Midbrain (tissue), 1 donor: ENCODE measurements around the gene CLASP1.
"Not testable (repeated sequence)": the region's sequence is repeated elsewhere in the genome, so short reads cannot be mapped to it uniquely, and the experiment has no call there.

Experiments
- DNase-seq: peaks from one replicate; lab custom pipeline; 2025; lab: John Stamatoyannopoulos, UW

Gene CLASP1

GRCh38 chr2:121505005-121505404 lies 144.3 kb downstream of the CLASP1 start:
- no peak for DNase-seq

DNA sequence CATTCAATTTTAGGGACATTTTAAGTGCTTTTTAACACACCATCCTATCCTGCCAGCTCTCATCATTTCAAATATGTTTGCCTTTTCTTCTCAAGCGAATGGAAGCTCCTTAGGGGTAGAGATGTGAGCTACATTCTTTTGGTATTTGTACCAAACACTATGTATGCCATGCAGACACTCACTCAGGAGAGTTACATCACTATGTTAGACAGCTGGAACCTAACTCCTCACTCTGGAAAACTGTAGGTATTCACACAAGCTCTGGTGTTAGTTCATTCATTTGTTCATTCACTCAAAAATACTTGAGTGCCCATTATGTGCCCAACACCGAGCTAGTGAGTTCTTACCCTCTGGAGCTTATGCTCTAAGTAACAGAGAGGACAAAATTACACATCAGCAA lies 144.9 kb downstream of the CLASP1 start:
- no peak for DNase-seq

DNA sequence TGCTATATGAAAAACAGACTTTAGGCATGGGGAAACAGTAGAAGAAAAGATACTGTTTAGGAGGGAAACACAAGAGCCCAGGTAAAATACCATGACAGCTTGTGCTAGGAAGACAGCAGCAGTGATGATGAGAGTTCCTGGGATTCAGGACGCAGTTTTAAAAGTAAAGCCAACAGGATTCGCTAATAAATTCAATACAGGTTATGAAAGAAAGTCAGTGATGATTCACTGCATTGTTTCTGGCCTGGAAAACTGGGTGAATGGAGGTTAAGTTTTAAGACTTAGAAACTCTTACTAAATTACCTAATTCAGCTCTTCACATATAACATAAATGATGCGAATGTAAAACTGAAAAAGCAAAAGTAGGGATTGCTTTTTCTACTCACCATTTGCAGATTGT lies 146.5 kb downstream of the CLASP1 start:
- DNase-seq = no peak

DNA sequence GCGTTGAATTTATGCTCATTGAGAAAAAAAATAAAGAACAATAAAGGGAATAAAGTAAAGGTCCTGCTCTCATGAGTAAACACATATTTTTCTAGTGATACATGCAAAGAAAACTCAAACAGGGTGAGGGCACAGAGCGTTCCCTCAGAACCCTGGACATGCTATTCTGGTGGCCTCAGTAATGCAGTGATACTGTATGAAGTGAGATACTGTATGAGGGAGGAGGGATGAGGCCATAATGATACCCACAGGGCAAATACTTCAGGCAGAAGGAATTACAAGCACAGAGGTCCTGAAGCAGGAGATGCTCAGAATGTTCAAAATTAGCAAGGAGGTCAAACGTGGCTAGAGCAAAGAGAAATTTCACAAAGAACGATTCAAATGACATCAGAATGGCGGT lies 147.0 kb downstream of the CLASP1 start:
- no peak for DNase-seq

- DNase-seq = no peak
Observed at GRCh38 chr2:121501554-121501953, 147.7 kb downstream of the CLASP1 start.

GRCh38 chr2:121501031-121501430 lies 148.2 kb downstream of the CLASP1 start:
- DNase-seq = no peak

DNA sequence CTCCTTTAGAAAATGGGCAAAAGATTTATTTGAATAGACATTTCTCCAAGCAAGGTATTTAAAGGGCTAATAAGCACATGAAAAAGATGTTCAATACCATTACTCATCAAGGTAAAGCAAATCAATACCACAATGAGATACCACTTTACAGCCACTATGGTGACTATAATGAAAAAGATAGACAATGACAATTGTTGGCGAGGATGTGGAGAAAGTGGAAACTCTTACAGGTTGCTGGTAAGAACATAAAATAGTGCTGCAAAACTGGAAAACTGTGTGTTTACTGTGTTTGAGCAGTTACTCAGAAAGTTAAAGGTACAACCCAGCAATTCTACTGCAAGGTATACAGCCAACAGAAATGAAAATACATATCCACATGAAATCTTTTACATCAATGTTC lies 150.5 kb downstream of the CLASP1 start:
- no peak for DNase-seq

GRCh38 chr2:121492409-121492808 lies 156.9 kb downstream of the CLASP1 start:
- no peak for DNase-seq

DNA sequence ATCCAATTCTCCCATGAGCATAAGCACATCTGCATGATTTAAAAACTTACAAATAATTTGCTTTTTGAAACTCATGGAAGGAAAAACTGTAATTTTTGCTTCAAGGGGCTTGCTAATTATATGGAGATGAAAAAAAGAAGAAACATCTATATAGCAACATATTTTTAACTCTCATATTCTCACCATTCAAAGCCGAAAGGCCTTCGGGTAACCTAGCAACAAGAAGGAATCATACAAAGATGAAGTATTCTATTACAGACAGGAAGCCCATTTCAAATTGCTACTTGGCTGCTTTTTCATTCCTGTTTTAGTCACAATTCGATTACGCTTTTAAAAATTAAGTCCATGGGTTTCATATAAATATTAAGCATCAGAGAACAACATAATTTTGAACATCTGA lies 157.7 kb downstream of the CLASP1 start:
- no peak for DNase-seq

- DNase-seq = no peak
Observed at GRCh38 chr2:121490584-121491133, 158.6 kb downstream of the CLASP1 start.

DNA sequence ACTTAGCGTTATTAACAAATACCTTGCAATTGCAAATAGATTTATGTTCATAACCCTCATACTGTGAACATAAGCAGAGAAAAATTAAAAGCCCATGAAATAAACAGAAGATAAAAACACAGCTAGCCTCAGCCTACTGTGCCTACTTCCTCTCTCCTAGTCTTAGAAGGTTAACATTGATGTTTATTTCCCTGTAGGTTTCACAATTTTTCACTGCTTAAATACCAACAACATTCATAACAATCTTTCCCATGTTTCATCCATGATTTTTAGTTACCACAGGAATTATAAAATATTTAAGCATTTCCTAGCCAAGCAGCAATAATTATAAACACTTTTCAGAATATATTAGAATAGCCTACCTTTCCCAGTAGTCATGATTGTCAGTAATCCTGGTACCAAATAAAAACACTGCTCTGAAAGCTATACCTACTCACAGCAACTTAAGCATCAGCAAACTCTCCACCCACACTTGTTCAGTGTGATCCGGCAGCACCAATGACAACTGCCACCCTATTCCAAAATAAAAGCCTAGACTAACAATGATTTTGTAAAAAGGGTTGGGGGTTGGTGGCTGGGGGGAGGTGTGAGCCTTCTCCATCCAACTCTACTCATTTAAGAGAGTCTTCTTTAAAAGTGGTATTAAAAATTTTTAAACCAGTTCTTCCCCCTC lies 159.2 kb downstream of the CLASP1 start:
- peak; percentile 22 for DNase-seq

- no peak for DNase-seq
Observed at GRCh38 chr2:121489284-121489683, 160.0 kb downstream of the CLASP1 start.

- no peak for DNase-seq
Observed at GRCh38 chr2:121486191-121486790, 163.0 kb downstream of the CLASP1 start.

DNA sequence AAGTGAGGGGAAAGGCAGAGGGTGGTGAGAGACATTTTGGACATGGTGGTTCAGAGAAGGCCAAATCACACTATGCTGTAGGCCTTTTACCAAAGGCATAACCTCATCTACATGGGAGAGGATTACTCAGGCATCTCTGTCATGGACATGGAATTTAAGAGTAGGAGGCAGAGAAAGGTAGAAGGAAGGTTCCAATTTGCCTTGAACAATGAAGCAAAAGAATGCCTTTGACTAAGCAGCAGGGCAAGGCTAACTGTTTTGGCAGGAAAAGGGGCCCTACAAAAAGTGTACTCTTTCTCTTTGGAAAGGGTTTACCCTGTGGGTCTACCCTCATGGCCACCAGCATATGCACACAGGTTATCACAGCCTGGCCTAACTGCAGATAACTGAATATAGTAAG lies 164.2 kb downstream of the CLASP1 start:
- DNase-seq = no peak

GRCh38 chr2:121483846-121484245 lies 165.4 kb downstream of the CLASP1 start:
- DNase-seq = no peak

GRCh38 chr2:121483021-121483420 lies 166.2 kb downstream of the CLASP1 start:
- no peak for DNase-seq

DNA sequence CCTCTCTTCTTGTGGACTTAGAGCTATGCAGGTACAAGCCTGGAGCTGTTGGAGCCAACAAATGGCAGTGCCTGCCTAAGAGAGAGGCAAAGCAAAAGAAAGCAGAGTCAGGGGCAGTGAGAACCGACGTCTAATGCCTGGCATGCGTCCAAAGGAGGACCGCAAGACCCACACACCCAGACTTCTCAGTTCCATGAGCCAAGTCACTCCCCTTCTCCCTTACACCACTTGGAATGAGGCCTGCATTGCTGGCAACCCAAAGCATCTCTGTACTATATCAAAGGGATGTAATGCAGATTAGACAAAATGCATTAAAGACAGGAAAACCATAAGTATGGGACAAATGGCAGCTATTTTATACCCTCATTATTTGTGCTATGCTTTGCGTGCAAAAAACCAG lies 168.4 kb downstream of the CLASP1 start:
- no peak for DNase-seq

DNA sequence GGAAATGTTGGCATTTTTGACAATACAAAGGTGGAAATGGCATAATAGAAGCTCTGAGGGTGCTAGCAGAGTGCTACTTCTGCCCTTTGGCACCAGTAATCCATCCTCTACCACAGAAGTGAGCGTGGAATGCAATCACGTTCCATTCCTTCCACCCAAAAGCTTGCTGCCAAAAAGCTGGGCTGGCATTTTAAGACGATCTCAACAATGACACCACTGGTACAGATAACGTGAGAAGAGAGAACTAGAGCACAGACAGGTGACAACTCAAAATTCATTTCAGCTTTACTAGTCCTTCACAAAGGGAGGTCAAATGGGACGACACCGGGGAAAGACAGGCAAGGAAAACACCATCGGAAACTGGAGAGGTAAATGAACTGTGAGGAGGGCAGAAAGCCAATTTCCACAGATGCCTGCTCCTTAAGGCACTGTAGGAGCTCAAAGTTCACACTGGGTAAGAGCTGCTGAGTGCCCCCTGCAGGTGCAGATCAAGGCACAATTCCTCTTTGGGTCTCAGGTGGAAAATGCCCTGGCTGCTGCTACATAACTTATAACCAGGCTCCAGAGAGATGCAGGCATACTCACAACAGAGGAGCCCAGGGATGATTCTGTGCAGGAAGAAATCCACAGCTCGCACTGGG lies 169.3 kb downstream of the CLASP1 start:
- no peak for DNase-seq

GRCh38 chr2:121478996-121479745 lies 170.1 kb downstream of the CLASP1 start:
- no peak for DNase-seq

- DNase-seq = not testable (repeated sequence)
Observed at GRCh38 chr2:121478358-121478995, 170.8 kb downstream of the CLASP1 start.

GRCh38 chr2:121476684-121477083 lies 172.6 kb downstream of the CLASP1 start:
- DNase-seq = peak; percentile 21
